WERI-Rb-1 (cell line): Measurements from ENCODE around the gene CERS3.

Experiments
- DNase-seq: peaks from one replicate; pipeline ENCODE4 v3.0.0-alpha.2; 2020
- H3K27ac ChIP-seq: fragments of 250-450 bp; sonication (Bioruptor Pico); 2 replicates; pipeline ENCODE4 v1.5.1; 2020; ENCODE audit warnings: mild to moderate bottlenecking, moderate library complexity
- H3K27me3 ChIP-seq: fragments of 250-450 bp; sonication (Bioruptor Pico); 2 replicates; pipeline ENCODE4 v1.5.1; 2021; ENCODE audit warnings: mild to moderate bottlenecking, low read depth, moderate library complexity; ENCODE audit not compliant: insufficient read depth, severe bottlenecking
- H3K36me3 ChIP-seq: fragments of 250-450 bp; sonication (Bioruptor Pico); 2 replicates; pipeline ENCODE4 v1.5.1; 2020; ENCODE audit warnings: mild to moderate bottlenecking, moderate library complexity
- H3K4me3 ChIP-seq: 2 replicates; pipeline ENCODE4 v1.5.1; 2011; ENCODE audit warnings: low read depth, mild to moderate bottlenecking, control low read depth, low read length
- H3K9me3 ChIP-seq: fragments of 250-450 bp; sonication (Bioruptor Pico); 2 replicates; pipeline ENCODE4 v1.5.1; 2021; ENCODE audit warnings: mild to moderate bottlenecking, moderate library complexity; ENCODE audit not compliant: severe bottlenecking
- TF ChIP-seq, protein P1 (sequence below): IDR thresholded peaks from 2 replicates; pipeline ENCODE4 v1.5.1; 2011; ENCODE audit warnings: low read depth, mild to moderate bottlenecking, control low read depth, inconsistent platforms, low read length

Gene CERS3

DNA sequence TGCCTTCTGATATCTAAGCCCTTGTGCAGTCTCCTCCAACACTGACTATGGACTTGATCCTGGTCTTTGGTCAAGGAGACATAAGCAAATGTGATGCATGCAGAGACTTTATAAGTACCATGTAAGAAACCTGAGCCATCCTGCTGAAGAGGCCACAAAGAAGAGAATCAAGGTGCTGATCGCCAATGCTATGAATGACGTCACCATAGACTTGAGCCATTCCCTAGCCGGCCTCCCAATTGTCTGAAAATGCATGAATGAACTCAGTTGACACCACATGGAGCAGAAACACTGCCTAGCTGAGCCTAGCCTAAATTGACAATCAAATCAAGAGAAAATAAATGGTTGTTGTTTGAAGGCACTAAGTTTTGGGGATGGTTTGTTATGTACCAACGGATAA is 51.9 kb downstream of the CERS3 start:
- H3K27ac ChIP-seq, result no peak overlapping the region
- H3K4me3 ChIP-seq, result no peak overlapping the region
- H3K36me3 ChIP-seq, result no peaks in the 10 kb centered on the region
- DNase-seq, result no peak
- TF ChIP-seq, protein P1, sequence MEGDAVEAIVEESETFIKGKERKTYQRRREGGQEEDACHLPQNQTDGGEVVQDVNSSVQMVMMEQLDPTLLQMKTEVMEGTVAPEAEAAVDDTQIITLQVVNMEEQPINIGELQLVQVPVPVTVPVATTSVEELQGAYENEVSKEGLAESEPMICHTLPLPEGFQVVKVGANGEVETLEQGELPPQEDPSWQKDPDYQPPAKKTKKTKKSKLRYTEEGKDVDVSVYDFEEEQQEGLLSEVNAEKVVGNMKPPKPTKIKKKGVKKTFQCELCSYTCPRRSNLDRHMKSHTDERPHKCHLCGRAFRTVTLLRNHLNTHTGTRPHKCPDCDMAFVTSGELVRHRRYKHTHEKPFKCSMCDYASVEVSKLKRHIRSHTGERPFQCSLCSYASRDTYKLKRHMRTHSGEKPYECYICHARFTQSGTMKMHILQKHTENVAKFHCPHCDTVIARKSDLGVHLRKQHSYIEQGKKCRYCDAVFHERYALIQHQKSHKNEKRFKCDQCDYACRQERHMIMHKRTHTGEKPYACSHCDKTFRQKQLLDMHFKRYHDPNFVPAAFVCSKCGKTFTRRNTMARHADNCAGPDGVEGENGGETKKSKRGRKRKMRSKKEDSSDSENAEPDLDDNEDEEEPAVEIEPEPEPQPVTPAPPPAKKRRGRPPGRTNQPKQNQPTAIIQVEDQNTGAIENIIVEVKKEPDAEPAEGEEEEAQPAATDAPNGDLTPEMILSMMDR, result no peak
- peaks cover 10% of the 10 kb centered on the region for H3K9me3 ChIP-seq
- H3K27me3 ChIP-seq, result no peaks in the 10 kb centered on the region

DNA sequence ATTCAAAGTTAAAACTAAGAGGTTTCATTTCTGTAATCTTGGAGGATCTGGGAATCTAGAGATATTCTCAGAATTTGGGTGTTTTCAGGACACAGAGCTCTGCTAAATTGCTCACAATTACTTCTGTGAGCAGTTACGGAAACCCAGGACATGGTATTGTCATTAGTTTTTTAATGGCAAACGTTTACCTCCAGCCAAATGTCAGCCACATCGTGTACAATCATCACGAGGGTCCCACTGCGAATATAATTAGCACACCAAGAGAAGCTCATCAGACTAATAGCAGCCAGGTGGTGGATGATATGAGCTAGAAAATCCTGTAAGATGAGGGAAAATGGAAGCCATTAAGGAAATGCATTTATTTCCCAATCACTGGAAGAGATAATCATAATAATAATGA is 56.0 kb downstream of the CERS3 start:
- Histone ChIP-seq H3K27ac (no peak overlapping the region), H3K9me3 (peaks cover 8% of the 10 kb centered on the region), H3K36me3 (no peaks in the 10 kb centered on the region), H3K27me3 (no peaks in the 10 kb centered on the region), H3K4me3 (no peak overlapping the region)
- DNase-seq, result no peak
- TF ChIP-seq, protein P1, result no peak

DNA sequence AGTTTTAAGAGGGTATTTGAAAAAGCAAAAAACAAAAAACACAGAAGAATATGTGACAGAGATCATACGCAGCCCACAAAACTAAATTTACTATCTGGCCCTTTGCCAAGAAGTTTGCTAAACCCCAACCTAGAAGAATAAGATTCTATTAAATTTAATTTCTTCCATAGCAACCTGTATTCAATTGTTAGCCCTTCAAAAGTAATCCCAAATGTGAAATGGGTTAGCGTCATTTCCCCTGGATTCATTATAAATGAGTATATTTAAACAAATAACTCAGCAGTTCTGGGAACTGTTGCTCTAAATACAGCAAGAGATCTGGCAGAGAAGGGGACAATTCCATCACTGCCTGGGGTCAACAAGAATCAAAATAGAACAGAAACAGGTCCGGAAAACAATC is 56.8 kb downstream of the CERS3 start:
- Histone ChIP-seq H3K27me3 (no peaks in the 10 kb centered on the region), H3K9me3 (peaks cover 8% of the 10 kb centered on the region), H3K36me3 (no peaks in the 10 kb centered on the region), H3K4me3 (peak overlapping the region; percentile 20), H3K27ac (no peak overlapping the region)
- TF ChIP-seq, protein P1, result no peak
- DNase-seq, result no peak

DNA sequence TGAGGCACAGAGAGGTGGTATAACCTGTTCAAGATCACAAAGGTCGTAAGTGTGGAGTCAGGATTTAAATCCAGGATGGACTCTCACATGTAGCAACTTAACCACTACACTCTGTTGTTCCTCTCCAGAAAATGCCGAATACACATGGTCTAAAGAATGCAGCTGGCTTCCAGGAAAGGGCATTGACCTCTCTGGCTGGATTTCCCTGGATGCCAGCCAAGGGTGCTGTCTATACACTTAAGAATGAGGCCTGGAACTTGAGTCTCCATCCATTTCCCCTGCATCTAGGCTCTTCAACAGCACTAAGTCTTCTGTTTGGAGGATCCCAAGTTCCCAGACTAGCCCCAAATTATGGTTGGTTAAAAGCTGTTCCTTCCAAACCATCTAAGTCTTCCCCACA is 60.5 kb downstream of the CERS3 start:
- peaks cover 3% of the 10 kb centered on the region for H3K9me3 ChIP-seq
- no peak for DNase-seq
- H3K36me3 ChIP-seq, result no peaks in the 10 kb centered on the region
- H3K27ac ChIP-seq, result no peak overlapping the region
- TF ChIP-seq, protein P1, result no peak
- H3K27me3 ChIP-seq, result no peaks in the 10 kb centered on the region
- H3K4me3 ChIP-seq, result no peak overlapping the region

DNA sequence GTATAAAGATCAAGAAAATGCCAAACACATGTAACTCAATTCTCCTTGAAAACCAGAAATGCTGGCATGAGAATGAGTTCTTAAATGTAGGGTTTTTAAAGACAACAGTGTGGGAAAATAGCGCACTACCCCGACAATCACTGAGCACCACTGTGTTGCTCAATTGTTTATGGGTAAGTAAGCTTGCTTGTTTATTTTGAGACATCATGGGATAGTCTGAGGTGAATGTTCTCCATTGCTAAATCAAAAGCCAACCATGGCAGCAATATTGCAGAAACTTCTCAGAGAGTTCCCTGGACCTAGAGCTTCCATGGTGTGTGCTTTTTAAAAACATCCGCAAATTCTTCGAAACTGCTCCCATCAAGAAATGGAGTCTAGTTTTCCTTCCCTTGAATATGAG is 62.7 kb downstream of the CERS3 start:
- no peak for DNase-seq
- Histone ChIP-seq H3K4me3 (no peak overlapping the region), H3K36me3 (no peaks in the 10 kb centered on the region), H3K27me3 (no peaks in the 10 kb centered on the region), H3K9me3 (no peaks in the 10 kb centered on the region), H3K27ac (no peak overlapping the region)
- TF ChIP-seq, protein P1, result no peak

DNA sequence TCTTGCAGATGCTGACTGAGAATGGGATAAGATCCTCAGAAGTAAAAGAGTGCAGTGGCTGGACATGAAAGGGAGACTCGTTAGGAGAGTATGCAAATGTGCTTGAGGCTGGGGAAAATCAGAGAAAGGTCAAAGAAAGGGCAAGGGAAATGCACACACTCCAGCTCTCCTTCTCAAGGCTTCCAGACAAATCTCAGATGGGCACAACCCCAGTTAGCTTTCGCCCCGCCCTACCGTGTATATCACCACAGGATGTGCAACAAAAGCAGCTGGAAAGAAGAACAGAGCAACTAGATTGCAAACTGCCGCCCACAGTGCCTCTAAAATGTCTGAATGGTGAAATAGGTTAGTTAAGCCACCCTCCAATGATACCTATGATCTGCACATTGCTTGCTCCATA is 63.9 kb downstream of the CERS3 start:
- TF ChIP-seq, protein P1, result no peak
- no peak for DNase-seq
- no peaks in the 10 kb centered on the region for H3K9me3 ChIP-seq
- H3K27me3 ChIP-seq, result no peaks in the 10 kb centered on the region
- no peak overlapping the region for H3K27ac ChIP-seq
- no peak overlapping the region for H3K4me3 ChIP-seq
- no peaks in the 10 kb centered on the region for H3K36me3 ChIP-seq
